HG03460 (cell line): ENCODE results near the gene FAM89A.
"Not testable (repeated sequence)": the region's sequence is repeated elsewhere in the genome, so short reads cannot be mapped to it uniquely, and the experiment has no call there.

Experiments
- ATAC-seq: cut with Tn5 transposase; IDR thresholded peaks from one replicate; pipeline ENCODE4 v1.9.1; 2021; ENCODE audit not compliant: unreplicated experiment

The FAM89A gene

DNA sequence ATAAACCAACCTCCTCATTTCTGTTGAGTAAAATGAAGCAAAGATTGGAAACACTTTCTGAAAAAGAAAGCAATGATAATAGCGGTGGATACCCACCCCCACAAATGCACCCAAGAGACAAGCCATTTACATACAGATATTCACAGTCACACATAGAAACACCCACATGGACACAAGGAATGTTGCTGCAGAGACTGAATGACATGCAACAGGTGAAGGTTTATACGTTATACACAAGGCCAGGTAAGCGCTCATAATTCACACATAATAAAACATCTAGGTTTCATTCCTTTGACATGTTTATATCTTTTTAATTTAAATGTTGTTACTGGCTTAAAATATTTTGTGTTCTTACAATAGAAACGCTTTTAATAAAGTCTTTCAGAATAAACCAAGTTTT is 39.9 kb downstream of the FAM89A start:
- ATAC-seq: no peak

GRCh38 chr1:230994860-230995259 is 45.2 kb downstream of the FAM89A start:
- ATAC-seq: no peak

- ATAC-seq: no peak
Observed at GRCh38 chr1:230992100-230992774, 47.8 kb downstream of the FAM89A start.

DNA sequence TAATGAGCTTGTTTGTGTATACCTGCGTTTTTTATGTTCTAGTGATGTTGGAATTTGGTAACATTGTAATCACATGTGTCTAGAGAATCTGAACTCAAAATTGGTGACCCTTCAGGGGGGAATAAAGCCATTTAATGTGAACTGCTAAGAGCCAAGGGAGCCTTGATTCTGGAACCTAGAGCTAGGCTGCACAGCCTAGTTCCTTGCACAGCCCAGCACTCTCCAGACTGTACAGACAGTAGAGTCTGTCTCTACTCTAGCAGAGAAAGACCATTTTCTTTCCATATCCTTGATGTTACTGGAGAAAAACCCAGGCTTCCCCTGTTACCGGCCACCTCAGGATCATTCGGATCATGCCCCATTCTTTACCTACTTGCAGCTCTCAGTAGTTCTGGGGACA is 52.6 kb downstream of the FAM89A start:
- no peak for ATAC-seq

- no peak for ATAC-seq
Observed at GRCh38 chr1:230986976-230987375, 53.1 kb downstream of the FAM89A start.

DNA sequence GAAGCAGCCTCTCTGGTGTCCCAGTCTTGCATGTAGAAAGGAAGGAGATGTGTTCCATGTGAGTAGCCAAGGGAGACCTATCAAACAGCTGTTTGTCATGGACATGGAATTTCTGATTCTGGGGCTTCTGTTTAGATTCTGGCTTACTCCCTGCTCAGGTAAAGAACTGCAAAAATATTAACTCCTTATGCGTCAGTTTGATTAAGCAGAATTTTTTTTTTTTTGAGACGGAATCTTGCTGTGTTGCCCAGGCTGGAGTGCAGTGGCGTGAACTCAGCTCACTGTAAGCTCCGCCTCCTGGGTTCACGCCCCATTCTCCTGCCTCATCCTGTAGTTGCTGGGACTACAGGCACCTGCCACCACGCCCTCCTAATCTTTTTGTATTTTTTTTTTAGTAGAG is 54.3 kb downstream of the FAM89A start:
- no peak for ATAC-seq

DNA sequence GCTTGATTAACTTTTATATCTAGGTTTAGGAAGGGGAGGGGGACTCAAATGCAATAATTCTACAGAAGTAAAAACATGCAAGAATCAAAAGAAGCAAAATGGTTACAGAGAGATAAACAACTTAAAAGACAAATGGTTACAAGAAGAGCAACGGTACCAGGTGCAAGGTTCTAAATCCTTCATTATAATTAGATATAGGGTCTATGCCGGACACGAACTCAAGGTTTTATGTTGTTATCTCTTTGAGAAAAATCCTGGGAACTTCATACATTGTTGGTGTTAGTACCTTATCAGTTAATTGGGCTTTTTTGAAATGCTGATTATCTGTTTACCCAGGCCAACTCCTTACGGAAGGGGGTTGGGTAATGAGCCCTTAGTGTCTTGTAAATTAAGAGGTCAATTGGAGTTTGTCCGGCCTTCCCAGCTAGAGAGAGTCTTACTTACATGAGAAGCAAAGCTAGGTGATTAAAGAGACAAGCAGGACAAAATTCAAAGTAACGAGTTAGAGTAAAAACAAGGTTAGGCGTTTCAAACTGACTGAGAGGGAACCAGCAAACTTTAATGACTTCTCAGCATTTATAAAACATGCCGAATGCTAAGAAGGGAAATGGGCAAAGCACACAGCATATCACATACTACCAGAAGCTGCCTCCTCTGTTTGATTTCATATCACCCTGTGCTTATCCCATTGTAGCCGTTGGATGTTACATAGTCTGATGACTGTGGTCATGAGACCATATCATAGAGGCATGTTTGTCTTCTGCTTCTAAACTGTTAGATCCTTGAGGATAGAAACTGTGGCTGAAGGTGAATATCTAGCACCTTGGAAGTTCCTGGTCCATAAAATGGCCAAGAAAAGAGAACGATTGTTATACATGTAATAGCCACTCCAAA is 55.2 kb downstream of the FAM89A start:
- not testable (repeated sequence) for ATAC-seq

- ATAC-seq: no peak
Observed at GRCh38 chr1:230983811-230984210, 56.2 kb downstream of the FAM89A start.

GRCh38 chr1:230982696-230983095 is 57.4 kb downstream of the FAM89A start:
- no peak for ATAC-seq

- ATAC-seq: no peak
Observed at GRCh38 chr1:230979952-230980351, 60.1 kb downstream of the FAM89A start.

- no peak for ATAC-seq
Observed at GRCh38 chr1:230979389-230979716, 60.7 kb downstream of the FAM89A start.

- ATAC-seq: peak; percentile 89
Observed at GRCh38 chr1:230978491-230979388, 61.3 kb downstream of the FAM89A start, which contains the start of the genes ARV1 and TTC13. ARV1 (plus strand) TSS chr1:230979094; CDS start chr1:230979106, 12 bp downstream. TTC13 (minus strand) TSS chr1:230978861; CDS start chr1:230978830, 31 bp downstream.

DNA sequence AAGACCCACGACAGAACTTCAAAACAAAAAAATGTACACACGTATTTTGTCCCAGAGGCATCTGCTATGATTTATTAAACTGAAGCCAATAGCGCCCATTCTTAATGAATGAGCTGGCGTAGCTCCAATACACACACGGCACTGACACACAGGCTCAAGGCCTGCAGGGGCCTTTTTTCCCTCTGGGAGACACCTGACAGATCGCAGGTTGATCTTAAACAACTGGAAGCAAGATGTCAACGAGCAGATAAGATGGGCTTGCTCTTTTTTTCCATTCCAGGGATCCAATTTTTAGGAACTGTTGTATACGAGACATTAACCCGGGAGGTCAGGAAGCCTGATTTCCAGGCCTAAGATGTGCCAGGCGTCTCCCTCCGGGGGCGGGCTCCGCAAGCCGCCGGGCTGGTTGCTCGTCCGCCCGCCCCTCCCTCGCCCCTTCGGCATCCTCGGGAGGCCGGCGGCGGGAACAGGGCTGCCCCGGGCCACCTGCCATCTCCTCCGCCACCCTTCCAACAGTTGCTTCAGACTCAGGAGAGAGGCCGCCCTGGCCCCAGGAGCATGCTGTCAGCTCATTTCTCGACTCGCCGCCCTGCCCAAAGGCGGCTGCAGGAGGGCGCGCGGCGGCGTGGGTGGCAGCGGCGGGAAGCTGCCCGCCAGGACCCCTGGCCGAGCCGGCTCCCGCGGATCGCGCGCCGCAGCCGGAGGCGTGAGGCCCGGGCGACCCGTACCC is 62.1 kb downstream of the FAM89A start:
- ATAC-seq: peak; percentile 8

GRCh38 chr1:230976825-230977747 is 63.0 kb downstream of the FAM89A start:
- ATAC-seq: no peak

GRCh38 chr1:230976360-230976759 is 63.7 kb downstream of the FAM89A start:
- ATAC-seq: no peak

GRCh38 chr1:230975636-230976035 is 64.4 kb downstream of the FAM89A start:
- no peak for ATAC-seq

- ATAC-seq: peak; percentile 68
Observed at GRCh38 chr1:230972855-230973271, 67.2 kb downstream of the FAM89A start.

- ATAC-seq: no peak
Observed at GRCh38 chr1:230971771-230972170, 68.3 kb downstream of the FAM89A start.

DNA sequence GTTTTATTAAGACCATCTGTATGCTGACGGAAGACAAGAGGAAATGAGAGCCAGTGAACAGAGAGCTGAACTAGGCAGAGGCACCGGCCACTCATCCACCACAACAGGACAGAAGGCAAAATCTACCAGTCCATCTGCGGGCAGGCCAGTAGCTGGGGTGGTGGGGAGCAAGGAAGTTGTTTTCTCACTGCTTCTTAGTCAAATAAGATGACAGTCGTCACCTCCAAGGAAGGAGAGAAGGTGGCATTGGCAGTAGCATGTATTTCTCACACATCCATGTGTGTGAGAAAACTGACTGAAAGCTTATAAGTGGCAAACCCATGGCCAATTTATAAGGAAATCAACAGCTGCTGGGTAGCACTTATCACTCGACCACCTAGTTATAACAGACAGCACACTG is 69.6 kb downstream of the FAM89A start:
- no peak for ATAC-seq
